H4 (cell line): ENCODE results near the gene CNTN4. TPM values are rescaled to one million over a fixed set of nuclear protein-coding genes. Genes with fewer than 3 reads are reported as not detected.
"Not testable (repeated sequence)": the region's sequence is repeated elsewhere in the genome, so short reads cannot be mapped to it uniquely, and the experiment has no call there.

Experiments used
- DNase-seq: peaks from one replicate; pipeline ENCODE4 v3.0.0-alpha.2; 2015; ENCODE audit warnings: low spot score
- total RNA-seq: library from RNA; depleted of rRNA; stranded (reverse); fragments of >200 nt; shearing (Covaris generic); gene quantifications from 2 replicates; pipeline ENCODE4 v1.2.3, GENCODE V29; 2014; rRNA removed

Gene CNTN4
- 2.3 and 3.3 TPM in 2 replicates for total RNA-seq

GRCh38 chr3:2098398-2099027 is at the start of gene CNTN4:
Gene CNTN4 (plus strand): TSS chr3:2098866.
- peak; percentile 25 for DNase-seq

- no peak for DNase-seq
These were observed 37.3 kb upstream of the CNTN4 start for GRCh38 chr3:2061360-2061759.

GRCh38 chr3:2071531-2071930 is 27.1 kb upstream of the CNTN4 start:
- DNase-seq = no peak

GRCh38 chr3:2078821-2079220 is 19.8 kb upstream of the CNTN4 start:
- DNase-seq = no peak

GRCh38 chr3:2082871-2083480 is 15.7 kb upstream of the CNTN4 start:
- no peak for DNase-seq

- not testable (repeated sequence) for DNase-seq
These were observed 15.1 kb upstream of the CNTN4 start for GRCh38 chr3:2083558-2083957.

- no peak for DNase-seq
These were observed 8.4 kb upstream of the CNTN4 start for GRCh38 chr3:2090095-2090911.

- DNase-seq = no peak
These were observed 5.9 kb upstream of the CNTN4 start for GRCh38 chr3:2092758-2093157.

GRCh38 chr3:2094941-2095340 is 3.7 kb upstream of the CNTN4 start:
- DNase-seq = no peak

- DNase-seq = no peak
These were observed 2.5 kb upstream of the CNTN4 start for GRCh38 chr3:2096216-2096615.

GRCh38 chr3:2097641-2098191 is 950 bp upstream of the CNTN4 start:
- peak; percentile 64 for DNase-seq

GRCh38 chr3:2099028-2099671 is 484 bp downstream of the CNTN4 start:
- DNase-seq = no peak

- DNase-seq = no peak
These were observed 1.1 kb downstream of the CNTN4 start for GRCh38 chr3:2099779-2100191.

GRCh38 chr3:2106438-2106837 is 7.8 kb downstream of the CNTN4 start:
- DNase-seq = no peak

GRCh38 chr3:2110597-2111117 is 12.0 kb downstream of the CNTN4 start:
- DNase-seq = no peak

GRCh38 chr3:2114617-2115275 is 16.1 kb downstream of the CNTN4 start:
- no peak for DNase-seq

- DNase-seq = no peak
These were observed 32.1 kb downstream of the CNTN4 start for GRCh38 chr3:2130726-2131125.

- no peak for DNase-seq
These were observed 34.5 kb downstream of the CNTN4 start for GRCh38 chr3:2133146-2133545.

- DNase-seq = no peak
These were observed 39.0 kb downstream of the CNTN4 start for GRCh38 chr3:2137651-2138050.

- DNase-seq = no peak
These were observed 42.8 kb downstream of the CNTN4 start for GRCh38 chr3:2141482-2141881.
